Measurements from ENCODE around the gene BDKRB1. TPM values are rescaled to one million over a fixed set of nuclear protein-coding genes. Genes with fewer than 3 reads are reported as not detected.

BDKRB1 gene
- total RNA-seq: under 1 TPM in 1 of 6 experiments, not detected in 5; 0.31 TPM
- long read RNA-seq: 0 reads

DNA sequence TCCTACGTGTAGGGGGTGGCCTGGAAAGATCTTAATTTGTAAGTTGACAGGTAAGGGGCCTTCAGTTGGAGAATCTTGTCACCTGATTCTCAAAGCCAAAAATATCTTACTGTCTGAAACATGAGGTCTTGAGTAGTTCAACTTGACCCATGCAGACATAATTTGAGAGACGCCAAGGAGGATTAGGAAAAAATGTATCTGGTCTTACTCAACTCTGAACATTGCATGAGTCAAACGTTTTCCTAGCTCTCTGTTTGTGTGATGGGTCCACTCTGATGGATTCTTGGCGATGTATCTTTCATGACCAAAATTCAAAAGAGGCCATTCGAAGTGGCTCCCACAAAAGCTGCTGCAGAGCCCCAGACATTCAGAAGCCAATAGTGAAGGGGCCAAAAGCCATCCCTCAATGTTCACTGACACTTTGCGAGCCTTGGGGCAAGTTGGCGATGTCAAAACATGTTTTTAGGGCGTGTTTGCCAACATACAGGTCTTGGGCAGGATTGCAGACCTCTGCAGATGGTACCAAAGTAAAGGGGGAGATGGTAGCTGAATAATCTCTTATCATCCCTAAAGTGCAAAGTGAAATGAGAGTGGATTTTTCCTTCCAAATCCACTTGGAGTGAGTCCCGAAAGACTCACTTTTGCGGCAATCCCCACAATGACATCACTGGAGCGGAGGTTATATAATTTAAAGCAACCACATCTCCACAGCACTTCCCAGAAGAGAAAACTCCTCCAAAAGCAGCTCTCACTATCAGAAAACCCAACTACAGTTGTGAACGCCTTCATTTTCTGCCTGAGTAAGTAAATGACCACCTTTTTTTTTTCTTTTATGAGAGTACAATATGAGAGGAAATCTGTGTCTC lies at the start of gene BDKRB1:
TSS of gene BDKRB1 (plus strand) at position 710 of the 866 bp plus-strand sequence. CDS start 7,473 bp downstream, outside the sequence.
- TF ChIP-seq, protein P1, sequence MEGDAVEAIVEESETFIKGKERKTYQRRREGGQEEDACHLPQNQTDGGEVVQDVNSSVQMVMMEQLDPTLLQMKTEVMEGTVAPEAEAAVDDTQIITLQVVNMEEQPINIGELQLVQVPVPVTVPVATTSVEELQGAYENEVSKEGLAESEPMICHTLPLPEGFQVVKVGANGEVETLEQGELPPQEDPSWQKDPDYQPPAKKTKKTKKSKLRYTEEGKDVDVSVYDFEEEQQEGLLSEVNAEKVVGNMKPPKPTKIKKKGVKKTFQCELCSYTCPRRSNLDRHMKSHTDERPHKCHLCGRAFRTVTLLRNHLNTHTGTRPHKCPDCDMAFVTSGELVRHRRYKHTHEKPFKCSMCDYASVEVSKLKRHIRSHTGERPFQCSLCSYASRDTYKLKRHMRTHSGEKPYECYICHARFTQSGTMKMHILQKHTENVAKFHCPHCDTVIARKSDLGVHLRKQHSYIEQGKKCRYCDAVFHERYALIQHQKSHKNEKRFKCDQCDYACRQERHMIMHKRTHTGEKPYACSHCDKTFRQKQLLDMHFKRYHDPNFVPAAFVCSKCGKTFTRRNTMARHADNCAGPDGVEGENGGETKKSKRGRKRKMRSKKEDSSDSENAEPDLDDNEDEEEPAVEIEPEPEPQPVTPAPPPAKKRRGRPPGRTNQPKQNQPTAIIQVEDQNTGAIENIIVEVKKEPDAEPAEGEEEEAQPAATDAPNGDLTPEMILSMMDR (IDR thresholded peaks at IDR 0.05): no peak
- TF ChIP-seq POLR2A (IDR thresholded peaks at IDR 0.05): no peak
- Histone ChIP-seq H3K4me3 (no peak within 1 kb of the TSS), H3K4me1 (no peaks in the 10 kb centered on the region), H3K36me3 (no peaks in the 10 kb centered on the region), H3K9me3 (no peaks in the 10 kb centered on the region), H3K27me3 (no peaks in the 10 kb centered on the region), H3K27ac (no peak within 1 kb of the TSS)
- 62% methylated on average over 9 of the region's 12 CpGs for WGBS (ENCODE audit: insufficient coverage, low coverage, low lambda C conversion rate, missing lambda C conversion rate)
- no peak for DNase-seq
- intact Hi-C loops (cut with DNase I): no loop called here
- no peak for ATAC-seq

DNA sequence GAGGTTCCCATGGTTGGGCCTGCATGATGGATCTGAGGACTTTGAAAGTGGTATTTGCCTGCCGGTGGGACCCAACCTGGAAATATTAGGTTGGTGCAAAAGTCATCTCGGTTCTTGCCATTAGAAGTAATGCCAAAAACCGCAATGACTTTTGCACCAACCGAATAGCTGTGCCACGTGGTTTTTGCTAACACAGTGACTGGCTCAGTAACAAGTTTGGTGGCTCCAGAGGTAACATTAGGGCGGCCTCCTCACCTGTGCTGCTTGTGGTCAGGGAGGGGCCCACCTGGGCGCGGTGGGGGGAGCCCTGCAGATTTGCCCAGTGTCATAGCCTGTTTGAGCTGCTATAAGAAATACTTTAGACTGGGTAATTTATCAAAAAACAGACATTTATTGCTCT lies 49.5 kb upstream of the BDKRB1 start:
- H3K9me3 ChIP-seq: no peaks in the 10 kb centered on the region
- H3K4me3 ChIP-seq: no peak overlapping the region
- H3K36me3 ChIP-seq: no peaks in the 10 kb centered on the region
- TF ChIP-seq, protein P1 (IDR thresholded peaks at IDR 0.05): no peak
- TF ChIP-seq POLR2A (IDR thresholded peaks at IDR 0.05): no peak
- H3K27ac ChIP-seq: no peak overlapping the region
- DNase-seq (no peak), ATAC-seq (no peak)
- intact Hi-C loops (cut with DNase I): no loop called here
- no peaks in the 10 kb centered on the region for H3K27me3 ChIP-seq
- peaks cover 0 to 12% (median 0%) of the 10 kb centered on the region in 4 donors for H3K4me1 ChIP-seq
- WGBS (ENCODE audit: insufficient coverage, low coverage, low lambda C conversion rate, missing lambda C conversion rate): 65% methylated on average over 5 of the region's 8 CpGs

DNA sequence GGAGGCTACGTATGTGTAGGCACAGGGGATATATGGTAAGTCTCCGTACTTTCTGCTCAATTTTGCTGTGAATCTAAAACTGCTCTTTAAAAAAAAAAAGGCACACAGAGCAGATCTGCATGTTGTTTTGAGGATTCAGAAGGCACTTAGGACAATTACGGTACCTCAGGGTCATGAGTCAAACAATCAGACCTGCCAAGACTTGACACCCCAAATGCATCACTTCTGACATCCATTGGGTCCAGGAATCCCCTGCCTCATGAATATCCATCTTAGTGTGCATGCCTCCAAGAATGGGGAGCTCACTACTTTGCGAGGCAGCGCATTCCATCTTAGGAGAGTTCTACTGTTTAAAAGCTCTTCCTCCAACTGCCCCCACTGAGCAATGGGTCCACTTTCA lies 48.3 kb upstream of the BDKRB1 start:
- Histone ChIP-seq H3K9me3 (no peaks in the 10 kb centered on the region), H3K36me3 (no peaks in the 10 kb centered on the region), H3K27me3 (no peaks in the 10 kb centered on the region), H3K4me1 (peaks cover 0 to 4% (median 0%) of the 10 kb centered on the region in 4 donors), H3K4me3 (no peak overlapping the region), H3K27ac (no peak overlapping the region)
- intact Hi-C loops (cut with DNase I): no loop called here
- DNase-seq (no peak), ATAC-seq (no peak)
- no peak for TF ChIP-seq POLR2A (IDR thresholded peaks at IDR 0.05)
- TF ChIP-seq, protein P1 (IDR thresholded peaks at IDR 0.05): no peak
- 78% methylated on average over 2 of the region's 5 CpGs for WGBS (ENCODE audit: insufficient coverage, low coverage, low lambda C conversion rate, missing lambda C conversion rate)

DNA sequence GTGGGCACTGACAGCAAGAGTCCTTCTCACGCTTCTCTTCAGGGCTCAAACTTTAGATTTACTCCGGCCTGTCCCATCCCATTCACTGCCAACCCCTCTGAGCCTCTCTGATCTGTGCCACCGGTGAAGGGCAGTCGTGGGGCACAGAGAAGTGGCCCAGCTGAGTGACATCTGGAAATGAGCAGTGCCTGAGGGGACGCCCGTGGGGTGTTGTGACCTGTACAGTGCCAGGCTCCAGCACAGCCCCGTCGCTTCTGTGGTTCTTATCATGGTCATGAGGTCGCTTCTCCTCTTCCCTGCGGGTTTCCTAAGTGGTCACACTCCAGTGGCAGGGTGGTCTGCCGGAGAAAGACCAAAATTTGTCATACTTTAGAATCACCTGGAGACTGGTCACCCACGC lies 47.3 kb upstream of the BDKRB1 start:
- H3K4me3 ChIP-seq: no peak overlapping the region
- no peak overlapping the region for H3K27ac ChIP-seq
- TF ChIP-seq, protein P1 (IDR thresholded peaks at IDR 0.05): no peak
- no peak for TF ChIP-seq POLR2A (IDR thresholded peaks at IDR 0.05)
- intact Hi-C loops (cut with DNase I): no loop called here
- H3K9me3 ChIP-seq: no peaks in the 10 kb centered on the region
- 76% methylated on average over 5 of the region's 12 CpGs for WGBS (ENCODE audit: insufficient coverage, low coverage, low lambda C conversion rate, missing lambda C conversion rate)
- DNase-seq (no peak), ATAC-seq (no peak)
- peaks cover 0 to 9% (median 0%) of the 10 kb centered on the region in 4 donors for H3K4me1 ChIP-seq
- no peaks in the 10 kb centered on the region for H3K36me3 ChIP-seq
- H3K27me3 ChIP-seq: no peaks in the 10 kb centered on the region
